ENCODE measurements around the gene DCST1.

DNA sequence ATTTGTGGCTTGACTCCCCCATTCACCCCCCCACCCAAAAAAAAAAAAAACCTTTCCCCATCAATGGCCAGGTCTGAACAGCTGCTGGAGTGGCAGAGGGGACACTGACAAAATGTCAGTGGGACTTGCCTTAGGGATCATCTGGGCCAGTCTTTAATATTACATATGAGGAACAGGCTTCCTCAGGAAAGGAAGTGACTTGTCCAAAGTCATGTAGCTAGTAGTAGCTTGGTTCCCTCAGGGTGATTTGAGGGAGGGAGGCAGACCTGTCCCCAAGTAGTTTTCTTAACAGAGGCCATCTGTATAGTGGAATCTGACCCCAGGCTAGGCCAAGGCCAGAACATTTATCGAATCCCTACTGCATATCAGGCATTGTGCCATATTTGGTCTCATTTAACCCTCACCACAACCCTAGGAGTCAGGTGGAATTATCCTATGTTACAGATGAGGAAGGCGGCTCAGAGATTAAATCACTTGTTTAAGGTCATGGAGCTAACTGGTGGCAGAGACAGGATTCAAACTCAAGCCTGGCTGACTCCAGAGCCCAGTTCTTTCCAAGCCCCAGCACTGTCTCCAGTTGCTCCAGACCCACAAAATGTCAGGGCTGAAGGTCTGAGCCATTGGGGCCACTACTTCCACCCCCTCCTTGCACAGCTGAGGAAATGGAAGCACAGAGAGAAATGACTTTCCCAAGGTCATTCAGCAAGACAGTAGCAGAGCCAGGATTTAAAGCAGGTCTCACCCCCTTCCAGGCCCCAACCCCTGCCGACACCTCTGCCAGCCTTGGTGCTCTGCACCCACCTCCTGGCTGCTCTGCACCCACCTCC, 20.6 kb upstream of the DCST1 start:
- TF ChIP-seq, protein P1, sequence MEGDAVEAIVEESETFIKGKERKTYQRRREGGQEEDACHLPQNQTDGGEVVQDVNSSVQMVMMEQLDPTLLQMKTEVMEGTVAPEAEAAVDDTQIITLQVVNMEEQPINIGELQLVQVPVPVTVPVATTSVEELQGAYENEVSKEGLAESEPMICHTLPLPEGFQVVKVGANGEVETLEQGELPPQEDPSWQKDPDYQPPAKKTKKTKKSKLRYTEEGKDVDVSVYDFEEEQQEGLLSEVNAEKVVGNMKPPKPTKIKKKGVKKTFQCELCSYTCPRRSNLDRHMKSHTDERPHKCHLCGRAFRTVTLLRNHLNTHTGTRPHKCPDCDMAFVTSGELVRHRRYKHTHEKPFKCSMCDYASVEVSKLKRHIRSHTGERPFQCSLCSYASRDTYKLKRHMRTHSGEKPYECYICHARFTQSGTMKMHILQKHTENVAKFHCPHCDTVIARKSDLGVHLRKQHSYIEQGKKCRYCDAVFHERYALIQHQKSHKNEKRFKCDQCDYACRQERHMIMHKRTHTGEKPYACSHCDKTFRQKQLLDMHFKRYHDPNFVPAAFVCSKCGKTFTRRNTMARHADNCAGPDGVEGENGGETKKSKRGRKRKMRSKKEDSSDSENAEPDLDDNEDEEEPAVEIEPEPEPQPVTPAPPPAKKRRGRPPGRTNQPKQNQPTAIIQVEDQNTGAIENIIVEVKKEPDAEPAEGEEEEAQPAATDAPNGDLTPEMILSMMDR (IDR thresholded peaks at IDR 0.05), result no peak
- TF ChIP-seq POLR2A (IDR thresholded peaks at IDR 0.05), result no peak

Data from body of pancreas (tissue), 4 donors.